IPS DF 4.7 (cell line): Measurements from ENCODE around the gene SLC38A2.

Experiments used
- DNase-seq: peaks from one replicate; pipeline ENCODE4 v3.0.0-alpha.2; 2013; ENCODE audit warnings: low spot score; ENCODE audit errors: extremely low read depth

SLC38A2 gene

DNA sequence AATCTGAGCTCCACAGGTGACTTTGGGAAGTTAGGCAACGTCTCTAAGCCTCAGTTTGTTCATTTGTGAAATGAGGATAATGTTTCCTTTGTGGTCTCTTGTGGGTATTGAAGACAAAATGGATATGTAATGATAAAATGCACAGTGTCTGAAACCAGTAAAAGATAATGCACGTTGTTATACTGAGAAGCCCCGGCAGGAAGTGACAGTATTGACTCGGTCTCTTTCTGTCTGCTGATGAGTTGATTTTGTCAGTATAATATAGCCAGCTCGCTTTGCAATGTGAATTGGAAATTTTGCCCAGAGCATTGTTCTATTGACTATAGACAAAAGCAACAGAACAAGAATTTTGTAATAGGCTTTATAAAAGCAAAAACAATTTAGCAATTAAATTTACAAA lies 54.5 kb downstream of the SLC38A2 start:
- no peak for DNase-seq
